Muscle layer of duodenum (tissue), 2 donors: Measurements from ENCODE around the gene KRTAP10-2.

Experiments used
- H3K27ac ChIP-seq: one replicate; pipeline ENCODE4 v1.7.0; 2013; ENCODE audit warnings: mild to moderate bottlenecking, low read length
- H3K27me3 ChIP-seq: one replicate; pipeline ENCODE4 v1.7.0; 2013; ENCODE audit warnings: low read depth, mild to moderate bottlenecking, control low read depth, low read length
- H3K36me3 ChIP-seq, 2 donors: one replicate each; pipeline ENCODE4 v1.7.0; 2013; ENCODE audit warnings: low read length in 2 of 2, control low read depth in 1 of 2, mild to moderate bottlenecking in 1 of 2; ENCODE audit not compliant: insufficient read depth in 2 of 2, control insufficient read depth in 1 of 2
- H3K4me1 ChIP-seq, 2 donors: one replicate each; pipeline ENCODE4 v1.7.0; 2013; ENCODE audit warnings: low read length in 2 of 2, mild to moderate bottlenecking in 2 of 2, control low read depth in 1 of 2, moderate library complexity in 1 of 2; ENCODE audit not compliant: insufficient read depth in 2 of 2, control insufficient read depth in 1 of 2
- H3K4me3 ChIP-seq, 2 donors: one replicate each; pipeline ENCODE4 v1.7.0; 2013; ENCODE audit warnings: low read length in 2 of 2, low read depth in 1 of 2, mild to moderate bottlenecking in 1 of 2
- H3K9me3 ChIP-seq, 2 donors: one replicate each; pipeline ENCODE4 v1.7.0; 2013; ENCODE audit warnings: low read length in 2 of 2, control low read depth in 1 of 2, mild to moderate bottlenecking in 1 of 2; ENCODE audit not compliant: control insufficient read depth in 1 of 2
- donor health status: healthy.

KRTAP10-2 gene

DNA sequence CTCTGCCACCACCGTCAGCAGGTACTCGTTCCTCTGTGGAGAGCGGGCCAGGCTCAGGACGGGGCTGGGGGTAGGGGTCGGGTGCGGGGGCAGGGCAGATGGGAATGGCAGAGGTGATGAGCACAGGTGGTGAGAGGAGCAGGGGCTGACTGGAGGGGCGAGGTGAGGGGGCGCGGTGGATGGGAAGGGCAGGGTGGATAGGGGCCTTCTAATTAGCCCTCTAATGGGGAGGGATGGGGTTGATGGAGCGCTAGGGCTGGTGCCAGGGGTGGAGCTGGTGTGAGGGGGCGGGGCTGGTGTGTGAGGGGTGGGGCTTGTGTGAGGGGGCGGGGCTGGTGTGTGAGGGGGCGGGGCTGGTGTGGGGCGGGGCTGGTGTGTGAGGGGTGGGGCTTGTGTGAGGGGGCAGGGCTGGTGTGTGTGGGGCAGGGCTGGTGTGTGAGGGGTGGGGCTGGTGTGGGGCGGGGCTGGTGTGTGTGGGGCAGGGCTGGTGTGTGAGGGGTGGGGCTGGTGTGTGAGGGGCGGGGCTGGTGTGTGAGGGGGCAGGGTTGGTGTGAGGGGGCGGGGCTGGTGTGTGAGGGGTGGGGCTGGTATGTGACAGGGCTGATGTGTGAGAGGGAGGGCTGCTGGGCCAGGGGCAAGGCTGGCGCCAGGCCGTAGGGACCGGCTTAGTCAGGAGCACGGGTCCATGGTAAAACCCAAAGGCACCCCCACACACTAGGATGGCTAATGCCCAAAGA is 17.2 kb downstream of the KRTAP10-2 start:
- no peak overlapping the region for H3K4me3 ChIP-seq
- H3K9me3 ChIP-seq, result no peaks in the 10 kb centered on the region
- H3K4me1 ChIP-seq, result no peaks in the 10 kb centered on the region
- H3K27me3 ChIP-seq, result no peaks in the 10 kb centered on the region
- H3K27ac ChIP-seq, result no peak overlapping the region
- H3K36me3 ChIP-seq, result no peaks in the 10 kb centered on the region

- Histone ChIP-seq H3K27ac (no peak overlapping the region), H3K27me3 (no peaks in the 10 kb centered on the region), H3K36me3 (no peaks in the 10 kb centered on the region), H3K4me3 (no peak overlapping the region), H3K9me3 (no peaks in the 10 kb centered on the region), H3K4me1 (no peaks in the 10 kb centered on the region)
These were observed 18.0 kb downstream of the KRTAP10-2 start for GRCh38 chr21:44533121-44533890.

DNA sequence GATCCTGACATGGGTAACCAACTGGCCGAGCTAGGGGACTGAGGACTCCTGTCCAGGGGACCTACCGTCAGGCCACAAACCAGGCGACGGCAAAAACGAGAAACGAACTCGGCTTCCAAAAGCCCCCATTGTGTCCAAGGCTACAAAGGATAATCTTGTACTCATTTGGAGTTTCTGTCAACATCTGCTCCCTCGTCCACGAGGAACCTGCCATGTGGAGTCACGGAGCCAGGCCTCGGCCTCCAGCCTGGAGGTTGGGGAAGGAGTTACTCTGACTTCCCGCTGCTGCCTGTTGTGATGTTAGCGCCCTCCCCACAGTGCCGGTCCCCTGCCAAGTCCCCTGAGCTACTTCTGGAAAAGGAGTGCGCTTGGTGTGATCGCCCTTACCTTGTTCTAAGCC is 18.6 kb downstream of the KRTAP10-2 start:
- H3K4me3 ChIP-seq, result no peak overlapping the region
- H3K27me3 ChIP-seq, result no peaks in the 10 kb centered on the region
- H3K4me1 ChIP-seq, result no peaks in the 10 kb centered on the region
- H3K9me3 ChIP-seq, result no peaks in the 10 kb centered on the region
- H3K36me3 ChIP-seq, result no peaks in the 10 kb centered on the region
- no peak overlapping the region for H3K27ac ChIP-seq

DNA sequence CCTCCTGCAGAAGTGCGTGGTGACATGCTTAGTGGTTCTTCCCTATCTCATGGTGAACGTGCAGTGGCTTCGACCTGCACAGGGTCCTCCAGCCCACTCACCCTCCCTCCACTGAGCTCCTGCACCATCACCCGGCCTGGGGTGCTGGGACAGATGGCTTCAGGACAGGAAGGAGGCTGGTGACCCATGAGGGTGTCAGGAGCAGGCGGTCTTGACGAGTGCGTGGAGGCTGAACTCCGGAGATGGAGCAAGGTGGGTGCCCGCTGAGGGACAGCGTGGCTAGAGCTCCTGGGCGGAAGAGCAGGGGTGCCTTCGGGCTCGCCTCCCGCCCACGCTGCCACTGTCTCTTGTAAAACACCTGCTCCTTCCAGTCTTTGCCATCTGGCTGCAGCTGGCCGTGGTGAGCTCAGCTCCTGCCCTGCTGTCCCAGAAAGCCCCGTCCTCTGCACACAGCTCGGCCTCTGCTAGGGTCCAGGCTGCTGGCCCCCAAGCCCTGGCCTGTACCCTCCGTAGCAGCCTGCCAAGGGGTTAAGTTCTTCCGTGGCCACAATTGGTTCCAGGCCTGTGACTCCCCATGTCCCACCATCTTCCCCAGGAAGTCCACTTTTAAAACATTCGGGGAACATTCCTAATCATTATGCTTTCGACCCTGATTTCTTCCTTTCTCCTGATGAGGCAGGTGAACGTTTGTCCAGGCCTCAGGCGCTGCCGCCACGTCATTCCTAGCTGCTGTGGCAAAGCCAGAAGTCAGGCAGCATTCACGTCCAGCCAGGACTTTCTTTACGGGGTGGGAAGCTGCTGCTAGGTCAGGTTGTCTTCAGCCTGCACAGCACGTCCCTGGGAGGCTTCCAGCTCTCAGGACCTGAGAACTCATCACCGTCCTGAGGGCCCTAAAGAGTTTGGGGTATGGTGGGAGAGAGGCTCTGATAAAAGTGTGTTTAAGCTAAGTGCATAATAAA is 19.4 kb downstream of the KRTAP10-2 start:
- no peak overlapping the region for H3K27ac ChIP-seq
- H3K4me1 ChIP-seq, result no peaks in the 10 kb centered on the region
- H3K9me3 ChIP-seq, result no peaks in the 10 kb centered on the region
- no peak overlapping the region for H3K4me3 ChIP-seq
- H3K36me3 ChIP-seq, result no peaks in the 10 kb centered on the region
- no peaks in the 10 kb centered on the region for H3K27me3 ChIP-seq

DNA sequence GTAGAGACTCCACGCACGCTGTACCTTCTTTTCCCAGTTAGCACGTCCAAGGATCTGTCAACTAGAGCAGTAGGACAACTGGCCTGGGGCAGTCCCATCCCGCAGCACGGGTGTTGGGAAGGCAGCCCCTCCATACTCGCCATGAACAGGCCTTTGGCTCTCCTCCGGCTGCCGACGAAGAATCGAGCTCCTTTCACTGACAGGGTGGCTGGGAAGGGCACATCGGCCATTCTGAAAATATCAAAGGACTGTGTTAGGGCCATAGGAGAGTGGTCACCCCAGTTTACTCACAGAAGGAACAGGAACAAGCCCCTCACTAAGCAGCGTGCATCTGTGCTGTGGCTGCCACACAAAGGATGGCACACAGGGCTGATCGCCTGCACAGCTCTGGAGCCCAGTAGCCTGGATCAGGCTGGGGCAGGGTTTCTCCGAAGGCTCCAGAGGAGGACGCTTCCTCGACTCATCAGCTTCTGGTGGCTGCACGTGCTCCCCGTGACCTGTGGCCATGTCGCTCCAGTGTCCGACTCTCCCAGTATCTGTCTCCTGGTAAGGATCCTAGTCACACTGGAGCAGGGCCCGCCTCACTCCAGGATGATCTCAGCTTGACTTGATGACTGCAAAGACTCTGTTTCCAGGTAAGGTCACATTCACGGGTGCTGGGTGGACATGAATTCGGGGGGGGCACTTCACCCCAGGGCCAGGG is 20.3 kb downstream of the KRTAP10-2 start:
- no peaks in the 10 kb centered on the region for H3K27me3 ChIP-seq
- H3K36me3 ChIP-seq, result no peaks in the 10 kb centered on the region
- H3K27ac ChIP-seq, result no peak overlapping the region
- H3K4me3 ChIP-seq, result no peak overlapping the region
- no peaks in the 10 kb centered on the region for H3K4me1 ChIP-seq
- no peaks in the 10 kb centered on the region for H3K9me3 ChIP-seq

DNA sequence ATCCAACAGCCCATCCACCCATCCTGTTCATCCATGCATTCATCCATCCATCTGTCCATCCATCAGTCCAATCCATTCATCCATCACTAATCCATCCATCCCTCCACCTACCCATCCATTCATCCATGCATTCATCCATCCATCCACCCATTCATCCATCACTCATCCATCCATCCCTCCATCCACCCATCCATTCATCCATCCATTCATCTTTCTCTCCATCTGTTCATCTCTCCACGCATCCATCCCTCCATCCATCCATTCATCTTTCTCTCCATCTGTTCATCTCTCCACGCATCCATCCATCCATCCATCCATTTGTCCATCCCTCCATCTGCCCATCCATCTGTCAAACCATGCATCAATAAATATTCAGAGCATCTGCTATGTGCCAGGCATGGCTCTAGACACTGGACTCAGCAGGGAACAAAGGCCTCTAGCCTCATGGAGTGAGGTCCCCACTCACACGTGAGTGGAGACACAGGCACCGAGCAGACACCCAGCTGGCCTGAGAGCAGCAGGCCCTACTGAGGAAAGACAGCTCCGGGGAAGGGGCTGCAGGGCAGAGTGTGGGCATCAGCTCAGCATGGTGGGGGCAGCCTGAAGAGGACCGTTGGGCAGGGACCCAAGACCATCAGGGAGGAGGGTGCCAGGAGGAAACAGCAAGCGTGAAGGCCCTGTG is 20.9 kb downstream of the KRTAP10-2 start:
- H3K4me1 ChIP-seq, result no peaks in the 10 kb centered on the region
- no peaks in the 10 kb centered on the region for H3K9me3 ChIP-seq
- no peaks in the 10 kb centered on the region for H3K36me3 ChIP-seq
- H3K27ac ChIP-seq, result no peak overlapping the region
- H3K27me3 ChIP-seq, result no peaks in the 10 kb centered on the region
- H3K4me3 ChIP-seq, result no peak overlapping the region

DNA sequence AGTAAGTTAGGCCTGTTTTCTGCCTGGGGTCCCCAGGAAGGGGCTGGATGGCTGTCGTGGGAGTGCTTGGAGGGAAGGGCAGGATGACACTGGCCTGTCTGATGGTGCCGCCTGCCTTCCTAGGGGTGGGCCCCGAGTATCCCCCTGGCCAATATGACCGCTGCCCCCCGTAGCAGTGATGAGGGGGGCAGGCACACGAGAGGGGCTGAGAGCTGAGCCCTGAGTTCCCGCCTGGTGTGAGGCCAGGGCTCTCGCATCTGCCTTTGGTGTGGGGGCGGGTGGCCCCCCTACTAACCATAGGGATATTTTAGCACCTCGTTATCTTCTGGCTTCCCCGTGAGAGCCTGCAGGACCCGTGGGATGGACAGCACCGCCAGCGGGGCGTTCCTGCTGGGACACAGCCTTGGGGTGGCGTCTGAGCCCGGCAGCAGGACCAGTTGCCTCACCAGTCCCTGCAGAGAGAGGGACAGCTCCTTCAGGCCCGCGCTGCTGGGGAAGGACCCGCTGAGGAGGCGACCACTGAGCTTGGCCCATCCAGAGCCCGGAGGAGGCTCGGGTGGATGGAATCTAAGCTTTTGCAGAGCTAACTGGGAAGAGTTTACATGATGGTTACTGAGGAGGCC is 21.7 kb downstream of the KRTAP10-2 start:
- H3K27me3 ChIP-seq, result no peaks in the 10 kb centered on the region
- H3K27ac ChIP-seq, result no peak overlapping the region
- no peak overlapping the region for H3K4me3 ChIP-seq
- no peaks in the 10 kb centered on the region for H3K36me3 ChIP-seq
- no peaks in the 10 kb centered on the region for H3K9me3 ChIP-seq
- no peaks in the 10 kb centered on the region for H3K4me1 ChIP-seq

DNA sequence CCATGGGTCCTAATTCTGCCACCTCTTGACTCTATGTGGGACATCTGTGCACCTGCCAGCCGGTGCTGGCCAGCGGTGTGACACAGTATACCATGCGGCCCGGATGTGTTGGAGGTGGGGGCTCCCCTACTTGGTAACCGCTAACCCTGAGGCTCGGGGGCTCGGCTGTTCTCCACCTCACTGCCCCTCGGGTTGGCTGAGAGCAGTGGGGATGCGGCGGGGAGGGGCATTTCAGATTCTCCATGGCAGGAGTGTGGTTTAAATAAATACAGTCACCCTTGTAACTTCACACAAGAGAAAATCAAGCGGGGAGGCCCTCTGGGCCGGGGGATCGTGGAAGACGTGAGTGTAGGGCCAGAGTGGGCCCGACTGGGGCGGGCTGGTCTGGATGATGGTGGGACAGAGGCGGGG is 22.3 kb downstream of the KRTAP10-2 start:
- no peaks in the 10 kb centered on the region for H3K27me3 ChIP-seq
- H3K4me3 ChIP-seq, result no peak overlapping the region
- H3K4me1 ChIP-seq, result no peaks in the 10 kb centered on the region
- H3K9me3 ChIP-seq, result no peaks in the 10 kb centered on the region
- no peaks in the 10 kb centered on the region for H3K36me3 ChIP-seq
- H3K27ac ChIP-seq, result no peak overlapping the region

DNA sequence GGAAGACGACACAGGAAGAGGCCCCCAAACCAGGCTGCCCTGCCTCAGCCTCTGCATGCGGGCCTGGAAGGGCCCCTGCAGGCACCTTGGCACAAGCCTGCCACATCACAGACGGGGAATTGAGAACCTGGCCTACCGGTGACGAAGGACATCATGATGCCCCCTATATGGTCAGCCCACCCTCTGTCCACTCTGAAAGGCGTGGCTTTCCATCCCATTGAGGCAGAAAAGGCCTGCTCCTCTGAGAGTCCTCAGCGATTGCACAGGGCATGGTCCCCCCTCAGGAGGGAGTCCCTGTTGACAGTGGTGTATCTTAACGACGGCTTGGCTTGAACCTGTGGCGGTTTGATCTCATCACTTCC is 22.7 kb downstream of the KRTAP10-2 start:
- H3K27ac ChIP-seq, result no peak overlapping the region
- no peaks in the 10 kb centered on the region for H3K4me1 ChIP-seq
- no peaks in the 10 kb centered on the region for H3K36me3 ChIP-seq

DNA sequence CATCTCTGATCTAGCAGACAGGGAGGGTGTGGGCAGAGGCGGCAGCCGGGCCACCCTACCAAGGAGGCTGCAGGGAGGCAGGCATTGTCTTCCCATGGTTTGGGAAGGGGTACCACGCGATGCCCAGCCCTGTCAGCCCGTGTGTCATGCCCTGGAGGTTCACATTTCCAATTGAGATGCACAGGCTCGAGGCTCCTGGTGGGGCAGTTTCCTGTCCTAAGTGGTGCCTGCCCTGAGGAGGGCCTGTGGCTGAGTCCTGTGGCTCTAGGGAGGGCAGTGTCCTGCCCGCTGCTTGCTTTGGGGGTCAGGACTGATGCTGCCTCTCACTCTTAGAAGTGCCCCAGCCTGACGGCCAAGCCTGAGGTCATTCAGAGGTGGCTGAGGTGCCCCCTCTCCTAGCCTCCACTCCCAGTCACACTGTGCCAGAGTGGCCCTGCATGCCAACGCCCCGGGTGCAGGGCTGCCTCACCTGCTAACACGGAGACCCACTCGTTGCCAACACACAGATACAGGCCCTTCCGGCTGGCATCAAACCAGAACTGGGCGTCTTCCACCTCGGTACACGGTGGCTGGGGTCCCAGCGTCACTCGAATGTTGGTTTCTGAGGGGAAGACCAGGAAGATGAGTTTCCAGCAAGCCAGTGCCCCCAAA is 23.2 kb downstream of the KRTAP10-2 start:
- H3K4me1 ChIP-seq, result no peaks in the 10 kb centered on the region
- H3K9me3 ChIP-seq, result no peaks in the 10 kb centered on the region
- no peak overlapping the region for H3K4me3 ChIP-seq
- H3K27ac ChIP-seq, result no peak overlapping the region
- H3K27me3 ChIP-seq, result no peaks in the 10 kb centered on the region
- H3K36me3 ChIP-seq, result no peaks in the 10 kb centered on the region

More for the DNA sequence above, 22.7 kb downstream of the KRTAP10-2 start:
- Histone ChIP-seq H3K9me3 (no peaks in the 10 kb centered on the region), H3K4me3 (no peak overlapping the region), H3K27me3 (no peaks in the 10 kb centered on the region)
